Muscle of leg (tissue), 11 donors: ENCODE results near the gene OSCAR. TPM values are rescaled to one million over a fixed set of nuclear protein-coding genes. Genes with fewer than 3 reads are reported as not detected.
"Not testable (repeated sequence)": the region's sequence is repeated elsewhere in the genome, so short reads cannot be mapped to it uniquely, and the experiment has no call there.

Source experiments
- DNase-seq: peaks from one replicate; pipeline ENCODE4 v3.0.0; 2013
- H3K27ac ChIP-seq: one replicate; pipeline ENCODE4 v1.5.1; 2013; ENCODE audit warnings: mild to moderate bottlenecking, low read length, control low read depth
- H3K27me3 ChIP-seq: one replicate; pipeline ENCODE4 v1.6.1; 2013; ENCODE audit warnings: low read length; ENCODE audit not compliant: control insufficient read depth, insufficient read depth
- H3K36me3 ChIP-seq: one replicate; pipeline ENCODE4 v1.6.1; 2013; ENCODE audit warnings: low read length; ENCODE audit not compliant: control insufficient read depth, insufficient read depth
- H3K4me1 ChIP-seq: one replicate; pipeline ENCODE4 v1.6.1; 2013; ENCODE audit warnings: low read length; ENCODE audit not compliant: control insufficient read depth, insufficient read depth
- H3K4me3 ChIP-seq: one replicate; pipeline ENCODE4 v1.5.1; 2013; ENCODE audit warnings: low read length, control low read depth
- H3K9me3 ChIP-seq: replicated peaks from 2 replicates; pipeline ENCODE4 v1.6.1; 2013; ENCODE audit warnings: low read depth, low read length; ENCODE audit not compliant: control insufficient read depth
- WGBS: methylation state at CpG from one replicate; pipeline ENCODE4 v1.1.5; 2013; ENCODE audit warnings: missing lambda C conversion rate; ENCODE audit not compliant: insufficient coverage; 5-methylcytosine and 5-hydroxymethylcytosine counted together
- polyA plus RNA-seq, 8 donors: library from polyadenylated mRNA; unstranded; fragments of 120-200 nt; gene quantifications; one replicate each; pipeline versions ENCODE4 v1.2.1 to v1.2.3, GENCODE V29; 2013; ENCODE audit warnings: inconsistent platforms in 1 of 8, low replicate concordance in 1 of 8; ENCODE audit not compliant: insufficient read length in 8 of 8, insufficient read depth in 1 of 8
- total RNA-seq: library from RNA; stranded (reverse); fragments of 120-200 nt; gene quantifications from one replicate; pipeline ENCODE4 v1.2.4, GENCODE V29; 2013

The OSCAR gene
- total and polyA plus RNA-seq, 9 donors = 0.09 to 0.74 (median 0.47) TPM

DNA sequence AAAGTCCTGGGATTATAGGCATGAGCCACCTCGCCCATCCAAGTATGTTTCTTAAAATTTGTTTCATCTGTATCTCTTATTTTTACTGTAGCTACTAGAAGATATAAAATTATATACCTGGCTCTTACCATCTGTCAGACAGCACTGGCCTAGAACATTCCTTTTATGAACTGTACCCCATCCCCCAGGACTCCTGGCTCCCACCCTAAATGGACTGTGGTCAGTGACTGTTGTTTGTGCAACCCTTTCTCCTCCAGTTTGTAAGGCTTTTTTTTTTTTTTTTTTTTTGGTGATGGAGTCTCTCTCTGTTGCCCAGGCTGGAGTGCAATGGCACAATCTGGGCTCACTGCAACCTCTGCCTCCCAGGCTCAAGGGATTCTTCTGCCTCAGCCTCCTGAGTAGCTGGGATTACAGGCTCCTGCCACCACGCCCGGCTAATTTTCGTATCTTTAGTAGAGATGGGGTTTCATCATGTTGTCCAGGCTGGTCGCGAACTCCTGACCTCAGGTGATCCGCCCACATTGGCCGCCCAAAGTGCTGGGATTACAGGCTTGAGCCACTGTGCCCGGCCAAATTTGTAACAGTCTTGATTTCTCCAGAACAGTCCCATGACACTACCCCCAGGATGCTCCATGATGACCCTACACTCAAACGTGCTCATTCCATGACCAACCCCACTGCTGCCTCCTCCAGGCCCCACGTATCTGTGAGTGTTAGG is 4.6 kb upstream of the OSCAR start:
- H3K9me3 ChIP-seq = no peaks in the 10 kb centered on the region
- peaks cover 51% of the 10 kb centered on the region for H3K36me3 ChIP-seq
- H3K4me1 ChIP-seq = peaks cover 7% of the 10 kb centered on the region
- 87% methylated on average over 9 of the region's 11 CpGs for WGBS
- no peaks in the 10 kb centered on the region for H3K27me3 ChIP-seq
- H3K4me3 ChIP-seq = no peak overlapping the region
- DNase-seq = no peak
- no peak overlapping the region for H3K27ac ChIP-seq

GRCh38 chr19:54102421-54103169 is 2.0 kb upstream of the OSCAR start, which contains the start of gene NDUFA3:
TSS of gene NDUFA3 (plus strand) at chr19:54102855. CDS start at chr19:54102879, 24 bp downstream.
- no peaks in the 10 kb centered on the region for H3K9me3 ChIP-seq
- under 1% methylated on average over 49 of the region's 54 CpGs for WGBS
- H3K4me3 ChIP-seq = peak within 1 kb of the TSS; percentile 89
- peak; percentile 100 for DNase-seq
- peaks cover 27% of the 10 kb centered on the region for H3K36me3 ChIP-seq
- no peak within 1 kb of the TSS for H3K27ac ChIP-seq
- no peaks in the 10 kb centered on the region for H3K27me3 ChIP-seq
- H3K4me1 ChIP-seq = peaks cover 7% of the 10 kb centered on the region

- peaks cover 13% of the 10 kb centered on the region for H3K4me1 ChIP-seq
- not testable (repeated sequence) for H3K4me3 ChIP-seq, DNase-seq, H3K9me3 ChIP-seq, H3K27ac ChIP-seq, H3K36me3 ChIP-seq
- peaks cover 26% of the 10 kb centered on the region for H3K27me3 ChIP-seq
- 75% methylated on average over 7 of the region's 9 CpGs for WGBS
Measured at GRCh38 chr19:54099903-54100255, 724 bp downstream of the OSCAR start.

GRCh38 chr19:54099190-54099902 is 1.3 kb downstream of the OSCAR start:
- no peak overlapping the region for H3K4me3 ChIP-seq
- H3K4me1 ChIP-seq = peaks cover 13% of the 10 kb centered on the region
- H3K27ac ChIP-seq = no peak overlapping the region
- H3K9me3 ChIP-seq = no peaks in the 10 kb centered on the region
- peaks cover 2% of the 10 kb centered on the region for H3K36me3 ChIP-seq
- WGBS = 80% methylated on average over 7 of the region's 12 CpGs
- no peak for DNase-seq
- H3K27me3 ChIP-seq = peaks cover 32% of the 10 kb centered on the region

DNA sequence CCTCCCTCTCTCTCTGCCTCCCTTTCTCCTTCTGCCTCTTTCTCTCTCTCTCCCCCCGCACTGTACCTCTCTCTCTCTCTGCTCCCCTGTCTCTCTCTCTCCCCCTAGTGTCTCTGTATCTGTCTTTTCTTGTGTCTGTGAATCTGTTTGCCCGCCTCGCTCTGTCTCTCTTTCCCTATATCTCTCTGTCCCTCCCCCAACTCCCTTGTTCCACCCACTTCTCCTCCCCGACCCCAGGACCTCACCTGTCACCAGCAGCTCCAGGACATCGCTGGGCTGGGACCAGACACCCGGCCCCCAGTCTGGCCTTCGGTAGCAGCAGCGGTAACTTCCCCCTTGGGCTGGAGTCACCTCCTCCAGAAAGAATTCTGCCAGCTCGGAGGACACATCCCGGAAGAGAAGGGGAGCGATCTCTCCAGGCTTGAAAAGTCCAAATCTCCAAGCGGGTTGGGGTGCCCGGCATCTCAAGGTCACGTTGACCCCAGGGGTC is 3.9 kb downstream of the OSCAR start:
- no peak for DNase-seq
- no peak overlapping the region for H3K27ac ChIP-seq
- H3K4me1 ChIP-seq = peaks cover 6% of the 10 kb centered on the region
- peaks cover 33% of the 10 kb centered on the region for H3K27me3 ChIP-seq
- no peaks in the 10 kb centered on the region for H3K36me3 ChIP-seq
- H3K4me3 ChIP-seq = no peak overlapping the region
- no peaks in the 10 kb centered on the region for H3K9me3 ChIP-seq
- 4% methylated on average over 14 of the region's 14 CpGs for WGBS

DNA sequence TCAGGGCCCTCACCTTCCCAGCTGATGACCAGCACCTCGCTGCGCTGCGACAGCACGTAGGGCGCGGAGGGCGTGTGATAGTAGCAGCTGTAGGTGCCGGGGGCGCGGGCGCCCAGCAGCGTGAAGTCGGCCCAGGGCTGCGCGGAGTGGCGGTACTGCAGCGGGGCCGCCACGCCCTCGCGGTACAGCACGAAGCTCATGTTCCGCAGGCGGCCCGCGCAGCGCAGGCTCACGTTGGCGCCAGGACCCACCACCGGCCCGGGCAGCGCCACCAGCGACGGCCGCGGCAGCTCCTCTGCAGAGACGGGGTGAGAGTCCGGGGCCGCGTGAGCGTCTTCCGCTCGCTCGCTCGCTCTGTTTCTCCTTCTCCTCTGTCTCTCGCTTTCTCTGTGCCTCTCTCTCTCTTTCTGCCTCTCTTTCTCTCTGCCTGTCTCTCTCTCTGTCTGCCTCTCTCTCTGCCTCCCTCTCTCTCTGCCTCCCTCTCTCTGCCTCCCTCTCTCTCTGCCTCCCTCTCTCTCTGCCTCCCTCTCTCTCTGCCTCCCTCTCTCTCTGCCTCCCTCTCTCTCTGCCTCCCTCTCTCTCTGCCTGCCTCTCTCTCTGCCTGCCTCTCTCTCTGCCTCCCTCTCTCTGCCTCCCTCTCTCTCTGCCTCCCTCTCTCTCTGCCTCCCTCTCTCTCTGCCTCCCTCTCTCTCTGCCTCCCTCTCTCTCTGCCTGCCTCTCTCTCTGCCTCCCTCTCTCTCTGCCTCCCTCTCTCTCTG is 4.6 kb downstream of the OSCAR start:
- H3K4me3 ChIP-seq = not testable (repeated sequence)
- peaks cover 34% of the 10 kb centered on the region for H3K27me3 ChIP-seq

DNA sequence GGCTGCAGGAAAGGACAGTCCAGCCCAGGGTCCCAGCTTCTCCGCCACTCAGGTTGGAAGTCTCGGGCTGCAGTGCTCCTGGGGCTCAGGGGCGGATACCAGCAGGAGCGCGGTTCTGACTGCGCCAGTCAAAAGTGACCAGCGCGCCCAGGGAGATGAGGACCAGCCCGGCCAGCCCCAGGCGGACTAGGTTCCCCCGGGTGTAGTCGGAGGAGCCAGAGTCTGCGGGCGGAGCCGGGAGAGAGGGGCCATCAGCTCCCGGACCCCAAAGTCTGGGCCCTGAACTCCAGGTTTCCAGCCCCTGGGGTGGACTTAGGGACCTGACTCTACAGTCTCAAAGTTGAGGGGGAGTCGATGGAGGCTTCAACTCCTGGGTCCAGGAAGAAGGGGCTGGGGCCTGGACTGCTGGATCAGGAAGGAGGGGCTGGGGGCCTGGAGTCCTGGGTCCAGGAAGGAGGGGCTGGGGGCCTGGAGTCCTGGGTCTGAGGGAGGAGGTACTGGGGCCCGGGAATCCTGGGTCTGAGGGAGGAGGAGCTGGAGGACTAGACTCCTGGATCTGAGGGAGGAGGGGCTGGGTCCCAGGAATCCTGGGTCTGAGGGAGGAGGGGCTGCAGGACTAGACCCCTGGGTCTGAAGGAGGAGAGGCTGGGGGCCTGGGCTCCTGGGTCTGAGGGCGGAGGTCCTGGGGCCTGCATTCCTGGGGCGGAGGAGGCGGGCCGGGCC is 5.3 kb downstream of the OSCAR start:
- 66% methylated on average over 22 of the region's 22 CpGs for WGBS
- H3K9me3 ChIP-seq = no peaks in the 10 kb centered on the region
- no peaks in the 10 kb centered on the region for H3K36me3 ChIP-seq
- H3K4me1 ChIP-seq = peaks cover 6% of the 10 kb centered on the region
- no peak overlapping the region for H3K4me3 ChIP-seq
- DNase-seq = no peak
- no peak overlapping the region for H3K27ac ChIP-seq
- H3K27me3 ChIP-seq = peaks cover 35% of the 10 kb centered on the region

More for the DNA sequence above, 4.6 kb downstream of the OSCAR start:
- H3K4me1 ChIP-seq, H3K36me3 ChIP-seq, H3K27ac ChIP-seq, H3K9me3 ChIP-seq: not testable (repeated sequence)
- under 1% methylated on average over 46 of the region's 46 CpGs for WGBS
- DNase-seq = peak; percentile 39

- Histone ChIP-seq H3K36me3 (no peaks in the 10 kb centered on the region), H3K27me3 (peaks cover 35% of the 10 kb centered on the region), H3K4me3 (no peak overlapping the region), H3K9me3 (no peaks in the 10 kb centered on the region), H3K27ac (no peak overlapping the region), H3K4me1 (peaks cover 6% of the 10 kb centered on the region)
- DNase-seq = no peak
- 76% methylated on average over 17 of the region's 17 CpGs for WGBS
Measured at GRCh38 chr19:54094426-54095000, 6.1 kb downstream of the OSCAR start.

DNA sequence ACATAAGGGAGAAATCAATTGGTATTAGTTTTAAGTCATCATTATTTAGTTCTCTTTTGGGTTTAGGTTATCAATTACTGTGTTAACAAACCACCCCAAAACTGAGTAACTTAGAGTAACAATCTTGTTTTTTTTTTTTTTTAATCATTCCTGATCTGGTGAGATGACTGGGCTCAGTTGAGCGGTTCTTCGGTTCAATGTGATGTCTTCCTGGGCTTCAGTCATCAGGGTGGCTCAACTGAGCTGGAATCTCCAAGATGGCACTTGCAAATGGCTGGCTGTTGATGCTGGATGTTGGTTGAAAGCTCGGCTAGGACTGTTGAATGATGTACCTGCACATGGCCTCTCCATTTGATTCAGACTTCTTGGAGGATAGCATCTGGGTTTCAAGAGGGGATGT is 16.2 kb downstream of the OSCAR start:
- Histone ChIP-seq H3K36me3 (no peaks in the 10 kb centered on the region), H3K27me3 (no peaks in the 10 kb centered on the region), H3K9me3 (peaks cover 8% of the 10 kb centered on the region), H3K4me1 (no peaks in the 10 kb centered on the region), H3K4me3 (no peak overlapping the region), H3K27ac (no peak overlapping the region)
- WGBS = 90% methylated on average over 3 of the region's 3 CpGs
- no peak for DNase-seq
